GOT3 (cell line): ENCODE results near the gene FZD1.

ENCODE experiments used
- DNase-seq: peaks from one replicate; lab custom pipeline; 2025; ENCODE audit warnings: mixed read lengths; lab: John Stamatoyannopoulos, UW

The FZD1 gene

GRCh38 chr7:91264924-91265681 is 870 bp downstream of the FZD1 start:
- DNase-seq: no peak

GRCh38 chr7:91265693-91266066 is 1.4 kb downstream of the FZD1 start:
- no peak for DNase-seq

GRCh38 chr7:91266067-91266688 is 1.9 kb downstream of the FZD1 start:
- DNase-seq: no peak

GRCh38 chr7:91266689-91267090 is 2.5 kb downstream of the FZD1 start:
- no peak for DNase-seq

- no peak for DNase-seq
Observed at GRCh38 chr7:91267171-91267955, 3.1 kb downstream of the FZD1 start.

- no peak for DNase-seq
Observed at GRCh38 chr7:91270372-91270771, 6.1 kb downstream of the FZD1 start.

GRCh38 chr7:91276909-91277308 is 12.7 kb downstream of the FZD1 start:
- DNase-seq: no peak

GRCh38 chr7:91280185-91280584 is 16.0 kb downstream of the FZD1 start:
- no peak for DNase-seq

GRCh38 chr7:91280604-91281003 is 16.4 kb downstream of the FZD1 start:
- no peak for DNase-seq

GRCh38 chr7:91285696-91286355 is 21.6 kb downstream of the FZD1 start:
- DNase-seq: no peak

- DNase-seq: no peak
Observed at GRCh38 chr7:91286432-91286831, 22.2 kb downstream of the FZD1 start.

- DNase-seq: no peak
Observed at GRCh38 chr7:91287371-91288084, 23.3 kb downstream of the FZD1 start.

- DNase-seq: no peak
Observed at GRCh38 chr7:91288208-91288824, 24.1 kb downstream of the FZD1 start.

- DNase-seq: no peak
Observed at GRCh38 chr7:91289633-91290254, 25.5 kb downstream of the FZD1 start.

- DNase-seq: no peak
Observed at GRCh38 chr7:91291302-91291701, 27.1 kb downstream of the FZD1 start.

GRCh38 chr7:91291902-91292301 is 27.7 kb downstream of the FZD1 start:
- DNase-seq: no peak

- no peak for DNase-seq
Observed at GRCh38 chr7:91292506-91292905, 28.3 kb downstream of the FZD1 start.

- no peak for DNase-seq
Observed at GRCh38 chr7:91293136-91293535, 28.9 kb downstream of the FZD1 start.

GRCh38 chr7:91293840-91294239 is 29.6 kb downstream of the FZD1 start:
- DNase-seq: no peak

- no peak for DNase-seq
Observed at GRCh38 chr7:91294639-91295220, 30.5 kb downstream of the FZD1 start.

GRCh38 chr7:91295576-91295975 is 31.3 kb downstream of the FZD1 start:
- no peak for DNase-seq
